Measurements from ENCODE around the gene NDUFC1. TPM values are rescaled to one million over a fixed set of nuclear protein-coding genes. Genes with fewer than 3 reads are reported as not detected.

NDUFC1 gene
- total and polyA plus RNA-seq, 2 of the 8 experiments (the other 6 are each of a cell fraction or from before 2014, with no cell fraction given) = 41.9 to 62.0 TPM

DNA sequence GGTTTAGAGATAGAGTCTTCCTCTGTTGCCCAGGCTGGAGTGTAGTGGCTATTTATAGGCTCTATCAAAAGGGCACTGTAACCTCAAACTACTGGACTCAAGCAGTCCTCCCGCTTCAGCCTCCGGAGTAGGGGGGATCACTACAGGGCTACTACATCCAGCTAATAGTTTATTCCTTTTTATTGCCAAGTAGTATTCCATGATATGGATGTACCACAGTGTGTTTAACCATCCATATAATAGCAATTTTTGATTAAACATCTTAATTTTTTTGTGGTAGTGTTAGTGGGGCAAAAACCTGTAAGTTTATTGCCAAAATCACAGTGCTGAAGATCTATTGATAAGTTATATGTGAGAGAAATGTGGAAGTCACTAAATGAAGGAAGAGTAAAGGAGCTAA, 2.6 kb upstream of the NDUFC1 start:
- Histone ChIP-seq H4K8ac (ENCODE audit: extremely low read depth, insufficient read depth, low read length) (no peak overlapping the region), H2AK5ac (ENCODE audit: low read depth, low read length) (no peak overlapping the region), H4K5ac (ENCODE audit: insufficient read length, low read depth, low read length) (no peak overlapping the region), H3K36me3 (ENCODE audit: control insufficient read depth in 2 of 4, insufficient read depth in 4 of 4, low read length in 3 of 4) (peaks cover 0 to 26% (median 4%) of the 10 kb centered on the region in 4 experiments; a peak in 3 of 8 replicates), H3K27ac (ENCODE audit: low read depth, low read length) (no peak overlapping the region), H2BK5ac (ENCODE audit: low read depth, low read length) (no peak overlapping the region), H3K4me1 (replicated peaks in 1 of 4; ENCODE audit: control insufficient read depth in 3 of 4, insufficient read depth in 4 of 4, low read length in 3 of 4) (peaks cover 0 to 3% (median 1%) of the 10 kb centered on the region in 4 experiments; a peak in 2 of 7 replicates), H3K23ac (ENCODE audit: insufficient read length) (no peak overlapping the region), H4K20me1 (replicated peaks in 1 of 2; ENCODE audit: control insufficient read depth in 1 of 2, insufficient read depth in 2 of 2, low read length in 2 of 2) (peaks cover 9 to 12% of the 10 kb centered on the region in 2 experiments), H3K4me2 (ENCODE audit: insufficient read depth in 1 of 2, low read depth in 2 of 2, low read length in 2 of 2) (no peak overlapping the region), H3K4ac (replicated peaks; ENCODE audit: insufficient read length, low read depth, low read length) (no peak overlapping the region), H4K91ac (replicated peaks; ENCODE audit: insufficient read length, low read length) (no peak overlapping the region), H3K9ac (replicated peaks in 1 of 4; ENCODE audit: extremely low read depth in 1 of 4, low read depth in 3 of 4, low read length in 3 of 4) (no peak overlapping the region), H2AFZ (ENCODE audit: low read length) (no peak overlapping the region), H2BK120ac (replicated peaks; ENCODE audit: low read depth, low read length) (no peak overlapping the region), H2BK12ac (ENCODE audit: low read depth, low read length) (no peak overlapping the region), H3K14ac (ENCODE audit: insufficient read length) (no peak overlapping the region), H2BK20ac (ENCODE audit: low read length) (no peak overlapping the region), H3K9me3 (ENCODE audit: insufficient read depth in 2 of 2, low read depth in 1 of 2, low read length in 1 of 2) (peaks cover 4% of the 10 kb centered on the region in 2 experiments; a peak in 3 of 4 replicates), H3K56ac (replicated peaks; ENCODE audit: insufficient read length, low read depth, low read length) (no peak overlapping the region), H3K79me2 (ENCODE audit: control insufficient read depth in 1 of 2, insufficient read depth in 2 of 2, low read length in 2 of 2) (peaks cover 60 to 90% of the 10 kb centered on the region in 2 experiments), H2BK15ac (ENCODE audit: low read length) (no peak overlapping the region), H3K27me3 (replicated peaks in 1 of 4; ENCODE audit: control insufficient read depth in 3 of 4, extremely low read depth in 1 of 4, insufficient read depth in 3 of 4, low read length in 3 of 4) (no peaks in the 10 kb centered on the region), H3K23me2 (ENCODE audit: low read depth, low read length) (peaks cover 6% of the 10 kb centered on the region), H3K79me1 (ENCODE audit: low read depth, low read length) (no peaks in the 10 kb centered on the region), H3K18ac (ENCODE audit: extremely low read depth, low read length) (no peak overlapping the region), H3K4me3 (ENCODE audit: extremely low read depth in 1 of 4, insufficient read depth in 2 of 4, low read depth in 3 of 4, low read length in 4 of 4) (no peak overlapping the region)
- FAIRE-seq (no peak), DNase-seq (ENCODE audit: low read depth in 1 of 2, low spot score in 2 of 2) (no peak)
- POLR2A ChIA-PET (ENCODE audit: partially characterized antibody) = interaction anchor here (0.6 to 0.8 kb wide), 3 partner anchors 11 to 275 kb away, joined by 3 to 4 read pairs (median 4); no protein-coding TSS in a partner anchor
- TF ChIP-seq KDM1A (IDR thresholded peaks at IDR 0.05; ENCODE audit: borderline replicate concordance, low read length) (peak; percentile 87), SRF (IDR thresholded peaks at IDR 0.05; ENCODE audit: low read depth, low read length) (no peak), PHF8 (conservative IDR thresholded peaks at IDR 0.05; ENCODE audit: low read depth, low read length) (no peak), BRCA1 (IDR thresholded peaks at IDR 0.05; ENCODE audit: low read depth, low read length) (no peak), EP300 (IDR thresholded peaks at IDR 0.05; ENCODE audit: borderline replicate concordance in 1 of 2, low read depth in 2 of 2, low read length in 2 of 2) (no peak)
- WGBS, 2 experiments (ENCODE audit: extremely low coverage in 1 of 2, insufficient coverage in 1 of 2, insufficient read length in 1 of 2, insufficient replicate concordance in 2 of 2, low coverage in 1 of 2, low lambda C conversion rate in 2 of 2, missing lambda C conversion rate in 1 of 2) = 100% methylated on average over 2 of the region's 2 CpGs; no CpG with 5 or more reads in 1 of the 2 experiments
- CTCF ChIA-PET (ENCODE audit: partially characterized antibody) = interaction anchor here (0.6 to 1.3 kb wide), 3 partner anchors 10 to 78 kb away, joined by 3 to 5 read pairs (median 4); no protein-coding TSS in a partner anchor
